HepG2 (cell line): ENCODE results near the gene ARID1A. TPM values are rescaled to one million over a fixed set of nuclear protein-coding genes. Genes with fewer than 3 reads are reported as not detected.

Source experiments
- CBX1 ChIP-seq: IDR thresholded peaks from one replicate; pipeline ENCODE4 v1.6.1; 2016; ENCODE audit warnings: antibody characterized with exemption, low read depth
- E2F1 ChIP-seq: sonication (generic); formaldehyde crosslinking; IDR thresholded peaks from 2 replicates; pipeline ENCODE4 v1.5.0; 2020; ENCODE audit warnings: missing genetic modification reagents
- HMGA1 ChIP-seq: sonication (generic); formaldehyde crosslinking; conservative IDR thresholded peaks from 2 replicates; pipeline ENCODE4 v1.4.0; 2020; ENCODE audit warnings: missing genetic modification reagents
- IRF2 ChIP-seq: IDR thresholded peaks from 2 replicates; pipeline ENCODE4 v1.6.1; 2018; ENCODE audit warnings: missing genetic modification reagents, missing compliant biosample characterization
- LRRFIP1 ChIP-seq: sonication (generic); formaldehyde crosslinking; conservative IDR thresholded peaks from 2 replicates; pipeline ENCODE4 v1.4.0; 2020; ENCODE audit warnings: missing genetic modification reagents
- MYC ChIP-seq: sonication (generic); formaldehyde crosslinking; IDR thresholded peaks from 2 replicates; pipeline ENCODE4 v1.9.0; 2021; ENCODE audit warnings: missing genetic modification reagents, borderline replicate concordance
- NCOA1 ChIP-seq: sonication (generic); formaldehyde crosslinking; IDR thresholded peaks from 2 replicates; pipeline ENCODE4 v1.9.0; 2021; ENCODE audit warnings: missing genetic modification reagents
- SETDB1 ChIP-seq: sonication (generic); formaldehyde crosslinking; IDR thresholded peaks from 2 replicates; pipeline ENCODE4 v1.5.1; 2020; ENCODE audit warnings: missing genetic modification reagents, mild to moderate bottlenecking, borderline replicate concordance
- TBX3 ChIP-seq: fragments of 450-650 bp; IDR thresholded peaks from 2 replicates; pipeline ENCODE4 v1.6.1; 2017; ENCODE audit warnings: antibody characterized with exemption, mild to moderate bottlenecking, inconsistent platforms, borderline replicate concordance
- TCF7L2 ChIP-seq: IDR thresholded peaks from 2 replicates; pipeline ENCODE4 v1.6.1; 2011; ENCODE audit warnings: mild to moderate bottlenecking, low read depth, low read length, moderate library complexity
- ZBTB2 ChIP-seq: sonication (generic); formaldehyde crosslinking; IDR thresholded peaks from 2 replicates; pipeline ENCODE4 v1.8.0; 2022; ENCODE audit warnings: low read depth, missing genetic modification reagents
- ZBTB25 ChIP-seq: IDR thresholded peaks from 2 replicates; pipeline ENCODE4 v1.6.1; 2018; ENCODE audit warnings: missing genetic modification reagents
- ZBTB26 ChIP-seq: IDR thresholded peaks from 2 replicates; pipeline ENCODE4 v1.6.1; 2016; ENCODE audit warnings: missing compliant biosample characterization, missing genetic modification reagents, borderline replicate concordance
- ZBTB38 ChIP-seq: sonication (generic); formaldehyde crosslinking; IDR thresholded peaks from 2 replicates; pipeline ENCODE4 v1.5.1; 2020; ENCODE audit warnings: mild to moderate bottlenecking, missing genetic modification reagents
- ZIK1 ChIP-seq: sonication (generic); formaldehyde crosslinking; IDR thresholded peaks from 2 replicates; pipeline ENCODE4 v1.5.0; 2020; ENCODE audit warnings: mild to moderate bottlenecking, low read depth, missing genetic modification reagents, borderline replicate concordance
- ZNF331 ChIP-seq: sonication (generic); formaldehyde crosslinking; IDR thresholded peaks from 2 replicates; pipeline ENCODE4 v1.4.0; 2020; ENCODE audit warnings: missing genetic modification reagents
- ZNF550 ChIP-seq: sonication (generic); formaldehyde crosslinking; IDR thresholded peaks from 2 replicates; pipeline ENCODE4 v1.4.0; 2020; ENCODE audit warnings: mild to moderate bottlenecking, missing genetic modification reagents, borderline replicate concordance
- ZNF607 ChIP-seq: sonication (generic); formaldehyde crosslinking; IDR thresholded peaks from 2 replicates; pipeline ENCODE4 v1.5.1; 2020; ENCODE audit warnings: missing genetic modification reagents, mild to moderate bottlenecking, borderline replicate concordance
- ZSCAN9 ChIP-seq: IDR thresholded peaks from 2 replicates; pipeline ENCODE4 v1.6.1; 2016; ENCODE audit warnings: borderline replicate concordance
- ZZZ3 ChIP-seq: sonication (generic); formaldehyde crosslinking; IDR thresholded peaks from 2 replicates; pipeline ENCODE4 v1.4.0; 2020; ENCODE audit warnings: missing genetic modification reagents, mild to moderate bottlenecking, borderline replicate concordance
- polyA plus RNA-seq, 8 experiments: library from polyadenylated mRNA; depleted of rRNA in 3 of 8; stranded (reverse) in 7 of 8; unstranded in 1 of 8; fragments of >200 nt; fragmentation: Illumina TruSeq in 4 of 8; extraction: Trizol in 4 of 8; gene quantifications; 2 replicates each; pipeline versions ENCODE4 v1.2.1 to v1.2.3, GENCODE V29; 2011 to 2016; ENCODE audit warnings: low read depth in 4 of 8, missing spikeins in 1 of 8, mixed read lengths in 1 of 8; ENCODE audit not compliant: insufficient read depth in 1 of 8
- total RNA-seq, 5 experiments: library from RNA; depleted of rRNA; stranded (reverse); fragments of >200 nt; fragmentation: Illumina TruSeq; extraction: Trizol; gene quantifications; 2 replicates each; pipeline ENCODE4 v1.2.3, GENCODE V29; 2016; ENCODE audit warnings: low read depth in 1 of 5

Gene ARID1A
- total and polyA plus RNA-seq, 2 of the 13 experiments (the other 11 are each of a cell fraction or from before 2014, with no cell fraction given) = 11.9 to 15.9 TPM

- TF ChIP-seq ZBTB25 (CRISPR knock-in tag) = peak; percentile 78; the same call in 1 of the 2 replicates
- peak; percentile 59; the same call in 1 of the 2 replicates for TF ChIP-seq ZSCAN9 (CRISPR knock-in tag)
- peak; percentile 73 for TF ChIP-seq CBX1
- TF ChIP-seq MYC (CRISPR knock-in tag) = peak; percentile 85; the same call in 1 of the 2 replicates
- TF ChIP-seq TCF7L2 = no peak
- TF ChIP-seq SETDB1 (CRISPR knock-in tag) = no peak
- TF ChIP-seq ZNF550 (CRISPR knock-in tag) = 0 out of 2 replicates have a peak, but pooled peaks have one; percentile 41
- TF ChIP-seq ZBTB26 = peak; percentile 87
- no peak for TF ChIP-seq LRRFIP1 (CRISPR knock-in tag)
- peak; percentile 68; the same call in 1 of the 2 replicates for TF ChIP-seq NCOA1 (CRISPR knock-in tag)
- TF ChIP-seq E2F1 (CRISPR knock-in tag) = peak; percentile 57; the same call in 1 of the 2 replicates
- no peak for TF ChIP-seq HMGA1
- TF ChIP-seq ZBTB38 (CRISPR knock-in tag) = peak; percentile 29; the same call in 1 of the 2 replicates
- peak; percentile 49 for TF ChIP-seq TBX3
- TF ChIP-seq ZIK1 (CRISPR knock-in tag) = no peak; the same call in 1 of the 2 replicates
- TF ChIP-seq ZBTB2 = no peak
- no peak for TF ChIP-seq ZZZ3
- peak; percentile 47 for TF ChIP-seq ZNF607 (CRISPR knock-in tag)
- TF ChIP-seq IRF2 (CRISPR knock-in tag) = peak; percentile 68; the same call in 1 of the 2 replicates
- peak; percentile 84 for TF ChIP-seq ZNF331 (CRISPR knock-in tag)
Observed at GRCh38 chr1:26692793-26693490, 2.9 kb upstream of the ARID1A start (continued).
